ENCODE results near the gene PTGFRN.

DNA sequence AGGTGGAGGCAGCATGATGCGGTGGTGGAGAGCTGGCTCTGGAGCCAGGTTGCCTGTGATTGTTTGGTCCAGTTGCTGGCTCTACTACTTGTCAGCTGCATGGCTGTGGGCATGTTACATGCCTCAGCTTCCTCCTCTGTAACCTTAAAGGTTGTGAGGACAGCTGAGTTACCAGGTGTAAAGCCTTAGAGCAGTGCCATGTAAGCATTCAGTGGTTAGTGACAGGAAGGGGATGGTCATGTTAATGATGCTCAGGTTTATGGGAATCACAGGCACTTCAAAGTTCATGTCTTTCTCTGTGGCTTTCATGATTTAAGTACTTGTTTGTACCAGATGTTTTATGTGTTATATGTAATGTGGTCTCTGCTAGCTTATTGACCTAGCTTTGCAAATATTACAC, 32.6 kb downstream of the PTGFRN start:
- TF ChIP-seq, protein P1, sequence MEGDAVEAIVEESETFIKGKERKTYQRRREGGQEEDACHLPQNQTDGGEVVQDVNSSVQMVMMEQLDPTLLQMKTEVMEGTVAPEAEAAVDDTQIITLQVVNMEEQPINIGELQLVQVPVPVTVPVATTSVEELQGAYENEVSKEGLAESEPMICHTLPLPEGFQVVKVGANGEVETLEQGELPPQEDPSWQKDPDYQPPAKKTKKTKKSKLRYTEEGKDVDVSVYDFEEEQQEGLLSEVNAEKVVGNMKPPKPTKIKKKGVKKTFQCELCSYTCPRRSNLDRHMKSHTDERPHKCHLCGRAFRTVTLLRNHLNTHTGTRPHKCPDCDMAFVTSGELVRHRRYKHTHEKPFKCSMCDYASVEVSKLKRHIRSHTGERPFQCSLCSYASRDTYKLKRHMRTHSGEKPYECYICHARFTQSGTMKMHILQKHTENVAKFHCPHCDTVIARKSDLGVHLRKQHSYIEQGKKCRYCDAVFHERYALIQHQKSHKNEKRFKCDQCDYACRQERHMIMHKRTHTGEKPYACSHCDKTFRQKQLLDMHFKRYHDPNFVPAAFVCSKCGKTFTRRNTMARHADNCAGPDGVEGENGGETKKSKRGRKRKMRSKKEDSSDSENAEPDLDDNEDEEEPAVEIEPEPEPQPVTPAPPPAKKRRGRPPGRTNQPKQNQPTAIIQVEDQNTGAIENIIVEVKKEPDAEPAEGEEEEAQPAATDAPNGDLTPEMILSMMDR (IDR thresholded peaks at IDR 0.05; ENCODE audit: insufficient read depth, low read length, poor library complexity, severe bottlenecking), result no peak
- TF ChIP-seq EZH2phosphoT487 (conservative IDR thresholded peaks at IDR 0.05; ENCODE audit: low read length), result no peak
